ENCODE data around the gene FANCI. TPM values are rescaled to one million over a fixed set of nuclear protein-coding genes. Genes with fewer than 3 reads are reported as not detected.

FANCI gene
- total RNA-seq, 1 donor from 2014 or later, result 133 TPM

DNA sequence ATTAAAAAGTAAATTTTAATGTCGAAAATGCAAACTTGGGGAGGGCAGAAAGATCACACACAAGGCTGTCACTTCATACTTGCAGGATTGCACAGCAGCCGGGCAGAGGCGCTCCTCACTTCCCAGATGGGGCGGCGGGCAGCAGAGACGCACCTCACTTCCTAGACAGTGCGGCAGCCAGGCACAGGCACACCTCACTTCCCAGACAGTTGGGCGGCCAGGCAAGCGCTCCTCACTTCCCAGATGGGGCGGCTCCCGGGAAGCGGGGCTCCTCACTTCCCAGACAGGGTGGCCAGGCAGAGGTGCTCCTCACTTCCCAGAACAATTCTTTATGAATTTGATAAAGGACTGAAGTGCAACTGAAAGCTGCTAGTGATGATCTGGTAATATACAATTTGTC lies 43.6 kb upstream of the FANCI start:
- Histone ChIP-seq H3F3A (ENCODE audit: low read depth) (peaks cover 34% of the 10 kb centered on the region), H3K4me3 (no peak overlapping the region), H2AFZ (replicated peaks) (no peak overlapping the region), H3K9me3 (ENCODE audit: low read depth) (no peaks in the 10 kb centered on the region), H3K4me1 (peaks cover 44% of the 10 kb centered on the region), H3K4me2 (peak overlapping the region; percentile 70), H3K27ac (peak overlapping the region; percentile 82), H3K36me3 (no peaks in the 10 kb centered on the region), H3K27me3 (no peaks in the 10 kb centered on the region), H4K20me1 (ENCODE audit: low read depth) (peaks cover 4% of the 10 kb centered on the region), H3K9ac (no peak overlapping the region), H3K79me2 (ENCODE audit: low read depth) (no peaks in the 10 kb centered on the region)
- Mint-ChIP-seq H3K4me3 (no peak overlapping the region), H3K4me1 (peaks cover 48% of the 10 kb centered on the region), H3K27ac (peak overlapping the region; percentile 53), H3K9me3 (no peaks in the 10 kb centered on the region), H3K27me3 (ENCODE audit: insufficient read depth, low read depth) (peaks cover 7% of the 10 kb centered on the region), H3K36me3 (peaks cover 6% of the 10 kb centered on the region)
- DNase-seq (ENCODE audit: low spot score), result no peak
- TF ChIP-seq, protein P1, sequence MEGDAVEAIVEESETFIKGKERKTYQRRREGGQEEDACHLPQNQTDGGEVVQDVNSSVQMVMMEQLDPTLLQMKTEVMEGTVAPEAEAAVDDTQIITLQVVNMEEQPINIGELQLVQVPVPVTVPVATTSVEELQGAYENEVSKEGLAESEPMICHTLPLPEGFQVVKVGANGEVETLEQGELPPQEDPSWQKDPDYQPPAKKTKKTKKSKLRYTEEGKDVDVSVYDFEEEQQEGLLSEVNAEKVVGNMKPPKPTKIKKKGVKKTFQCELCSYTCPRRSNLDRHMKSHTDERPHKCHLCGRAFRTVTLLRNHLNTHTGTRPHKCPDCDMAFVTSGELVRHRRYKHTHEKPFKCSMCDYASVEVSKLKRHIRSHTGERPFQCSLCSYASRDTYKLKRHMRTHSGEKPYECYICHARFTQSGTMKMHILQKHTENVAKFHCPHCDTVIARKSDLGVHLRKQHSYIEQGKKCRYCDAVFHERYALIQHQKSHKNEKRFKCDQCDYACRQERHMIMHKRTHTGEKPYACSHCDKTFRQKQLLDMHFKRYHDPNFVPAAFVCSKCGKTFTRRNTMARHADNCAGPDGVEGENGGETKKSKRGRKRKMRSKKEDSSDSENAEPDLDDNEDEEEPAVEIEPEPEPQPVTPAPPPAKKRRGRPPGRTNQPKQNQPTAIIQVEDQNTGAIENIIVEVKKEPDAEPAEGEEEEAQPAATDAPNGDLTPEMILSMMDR (IDR thresholded peaks at IDR 0.05), result no peak
- TF ChIP-seq EZH2phosphoT487 (IDR thresholded peaks at IDR 0.05) (no peak), EZH2 (IDR thresholded peaks at IDR 0.05) (no peak)

DNA sequence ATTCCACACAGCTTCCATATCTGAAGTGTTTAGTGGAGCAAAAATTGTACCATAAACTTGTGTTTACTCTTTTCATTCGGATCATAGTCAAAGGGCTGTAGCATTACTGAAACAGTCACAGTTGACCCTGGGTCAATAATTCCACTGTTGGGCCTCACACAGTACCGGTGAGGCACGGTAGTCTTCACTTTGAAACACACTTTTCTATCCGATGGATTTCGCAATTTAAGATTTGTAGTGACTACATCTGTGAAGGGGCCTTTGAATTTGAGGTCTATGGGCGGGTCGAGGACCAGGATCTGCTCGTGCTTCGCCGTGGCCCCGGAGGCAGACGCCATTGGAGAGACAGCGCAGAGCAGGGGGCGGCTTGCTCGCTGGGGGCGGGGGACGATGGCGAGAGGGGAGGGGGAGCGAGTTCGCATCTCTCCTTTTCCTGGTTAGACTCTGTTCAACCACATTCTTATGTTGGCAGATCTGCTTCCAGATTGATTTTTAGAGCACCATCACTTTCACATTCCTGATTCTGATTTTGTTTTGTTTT lies 42.2 kb upstream of the FANCI start:
- Histone ChIP-seq H3K4me3 (no peak overlapping the region), H3K4me1 (peaks cover 37% of the 10 kb centered on the region), H2AFZ (replicated peaks) (no peak overlapping the region), H3K27ac (no peak overlapping the region), H3K27me3 (no peaks in the 10 kb centered on the region), H3K79me2 (ENCODE audit: low read depth) (no peaks in the 10 kb centered on the region), H3K9me3 (ENCODE audit: low read depth) (no peaks in the 10 kb centered on the region), H3K9ac (no peak overlapping the region), H3K36me3 (no peaks in the 10 kb centered on the region), H3K4me2 (no peak overlapping the region), H3F3A (ENCODE audit: low read depth) (peaks cover 34% of the 10 kb centered on the region), H4K20me1 (ENCODE audit: low read depth) (peaks cover 4% of the 10 kb centered on the region)
- Mint-ChIP-seq H3K4me1 (peaks cover 36% of the 10 kb centered on the region), H3K27me3 (ENCODE audit: insufficient read depth, low read depth) (peaks cover 7% of the 10 kb centered on the region), H3K9me3 (no peaks in the 10 kb centered on the region), H3K4me3 (no peak overlapping the region), H3K27ac (no peak overlapping the region), H3K36me3 (peaks cover 5% of the 10 kb centered on the region)
- TF ChIP-seq, protein P1 (IDR thresholded peaks at IDR 0.05), result no peak
- TF ChIP-seq EZH2phosphoT487 (IDR thresholded peaks at IDR 0.05) (no peak), EZH2 (IDR thresholded peaks at IDR 0.05) (no peak)
- DNase-seq (ENCODE audit: low spot score), result no peak

DNA sequence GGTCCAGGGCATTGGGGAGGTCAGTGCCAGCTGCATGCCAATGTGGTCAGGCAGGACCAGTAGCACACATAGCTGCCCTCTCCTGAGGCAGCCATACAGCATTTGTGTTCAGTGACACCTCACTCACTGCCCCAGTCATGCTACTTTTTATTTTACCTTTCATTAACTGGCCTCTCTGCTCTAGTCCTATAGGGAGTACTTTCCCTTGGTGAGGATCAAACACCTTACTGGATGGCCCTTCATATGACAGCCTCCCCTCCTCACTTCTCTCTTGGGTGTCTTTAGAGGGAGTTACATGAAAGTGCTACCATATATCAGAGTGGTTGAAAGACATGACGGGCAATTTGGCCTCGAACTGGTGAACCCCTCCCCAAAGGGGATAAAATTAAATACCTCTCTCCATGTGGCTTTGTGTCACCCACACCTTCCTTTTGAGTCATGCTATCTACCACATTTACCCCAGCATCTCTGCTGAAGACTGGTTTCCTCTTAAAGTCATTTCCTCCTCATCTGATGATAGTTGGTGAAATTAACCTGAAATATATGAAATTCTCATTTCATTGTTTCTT lies 40.0 kb upstream of the FANCI start:
- no peak overlapping the region for H3K27ac ChIP-seq
- peaks cover 8% of the 10 kb centered on the region for H3K27me3 Mint-ChIP-seq (ENCODE audit: insufficient read depth, low read depth)

More for the DNA sequence above, 40.0 kb upstream of the FANCI start:
- H3K9me3 Mint-ChIP-seq, result no peaks in the 10 kb centered on the region
- no peaks in the 10 kb centered on the region for H3K36me3 ChIP-seq
- H3K27me3 ChIP-seq, result no peaks in the 10 kb centered on the region
- no peak overlapping the region for H3K4me3 ChIP-seq
- H3K4me2 ChIP-seq, result no peak overlapping the region
- DNase-seq (ENCODE audit: low spot score), result no peak
- H2AFZ ChIP-seq (replicated peaks), result no peak overlapping the region
- peaks cover 22% of the 10 kb centered on the region for H3K4me1 Mint-ChIP-seq
- no peak overlapping the region for H3K9ac ChIP-seq
- no peaks in the 10 kb centered on the region for H3K9me3 ChIP-seq (ENCODE audit: low read depth)
- H3K4me1 ChIP-seq, result peaks cover 15% of the 10 kb centered on the region
- peaks cover 14% of the 10 kb centered on the region for H3F3A ChIP-seq (ENCODE audit: low read depth)
- H3K36me3 Mint-ChIP-seq, result peaks cover 3% of the 10 kb centered on the region
- H4K20me1 ChIP-seq (ENCODE audit: low read depth), result peaks cover 4% of the 10 kb centered on the region
- H3K27ac Mint-ChIP-seq, result no peak overlapping the region
- no peak overlapping the region for H3K4me3 Mint-ChIP-seq
- TF ChIP-seq, protein P1 (IDR thresholded peaks at IDR 0.05), result no peak
- no peak for TF ChIP-seq EZH2phosphoT487 (IDR thresholded peaks at IDR 0.05)
- no peak for TF ChIP-seq EZH2 (IDR thresholded peaks at IDR 0.05)
- H3K79me2 ChIP-seq (ENCODE audit: low read depth), result no peaks in the 10 kb centered on the region

Data from neural progenitor cell (in vitro differentiated cells).